HG03045 (cell line): ENCODE data around the gene MOV10L1.

Experiments used
- ATAC-seq: cut with Tn5 transposase; IDR thresholded peaks from one replicate; pipeline ENCODE4 v1.9.1; 2021; ENCODE audit warnings: mild to moderate bottlenecking, moderate library complexity; ENCODE audit not compliant: unreplicated experiment

MOV10L1 gene

GRCh38 chr22:50089682-50090411 lies at the start of gene MOV10L1:
Gene MOV10L1 (plus strand): TSS chr22:50090006. CDS start chr22:50090089, 83 bp downstream.
- ATAC-seq, result no peak

- no peak for ATAC-seq
Observed at GRCh38 chr22:50040717-50041116, 49.1 kb upstream of the MOV10L1 start.

GRCh38 chr22:50041361-50042065 lies 48.3 kb upstream of the MOV10L1 start:
- no peak for ATAC-seq

DNA sequence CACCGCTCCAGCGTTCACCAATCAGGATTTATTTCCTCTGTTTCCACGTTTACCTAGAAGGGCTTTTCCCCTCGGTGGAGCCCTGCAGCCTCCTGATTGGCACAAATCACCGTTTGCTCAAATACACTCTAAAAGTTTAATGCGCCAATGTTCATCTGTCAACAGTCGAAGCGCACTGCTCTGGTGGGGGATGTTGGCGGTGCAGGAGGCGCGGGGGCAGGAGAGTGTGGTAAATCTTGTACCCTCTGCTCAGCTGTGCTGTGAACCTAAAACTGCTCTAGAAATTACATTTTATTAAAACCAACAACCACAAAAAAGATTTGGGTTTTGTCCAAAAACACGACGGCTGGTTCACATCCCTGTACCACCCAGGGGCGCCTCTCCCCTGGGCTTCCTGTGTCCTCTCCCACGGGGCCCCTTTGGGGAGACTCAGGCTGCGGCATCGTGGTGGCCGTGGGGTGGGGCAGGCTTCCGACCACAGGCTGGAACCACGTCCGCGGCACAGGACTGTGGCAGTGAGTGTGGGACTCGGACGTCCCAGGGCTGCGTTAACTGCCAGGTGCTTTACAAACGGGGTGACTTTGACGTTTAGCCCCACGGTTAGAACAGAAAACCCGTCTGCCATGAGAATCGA lies 45.2 kb upstream of the MOV10L1 start:
- no peak for ATAC-seq

DNA sequence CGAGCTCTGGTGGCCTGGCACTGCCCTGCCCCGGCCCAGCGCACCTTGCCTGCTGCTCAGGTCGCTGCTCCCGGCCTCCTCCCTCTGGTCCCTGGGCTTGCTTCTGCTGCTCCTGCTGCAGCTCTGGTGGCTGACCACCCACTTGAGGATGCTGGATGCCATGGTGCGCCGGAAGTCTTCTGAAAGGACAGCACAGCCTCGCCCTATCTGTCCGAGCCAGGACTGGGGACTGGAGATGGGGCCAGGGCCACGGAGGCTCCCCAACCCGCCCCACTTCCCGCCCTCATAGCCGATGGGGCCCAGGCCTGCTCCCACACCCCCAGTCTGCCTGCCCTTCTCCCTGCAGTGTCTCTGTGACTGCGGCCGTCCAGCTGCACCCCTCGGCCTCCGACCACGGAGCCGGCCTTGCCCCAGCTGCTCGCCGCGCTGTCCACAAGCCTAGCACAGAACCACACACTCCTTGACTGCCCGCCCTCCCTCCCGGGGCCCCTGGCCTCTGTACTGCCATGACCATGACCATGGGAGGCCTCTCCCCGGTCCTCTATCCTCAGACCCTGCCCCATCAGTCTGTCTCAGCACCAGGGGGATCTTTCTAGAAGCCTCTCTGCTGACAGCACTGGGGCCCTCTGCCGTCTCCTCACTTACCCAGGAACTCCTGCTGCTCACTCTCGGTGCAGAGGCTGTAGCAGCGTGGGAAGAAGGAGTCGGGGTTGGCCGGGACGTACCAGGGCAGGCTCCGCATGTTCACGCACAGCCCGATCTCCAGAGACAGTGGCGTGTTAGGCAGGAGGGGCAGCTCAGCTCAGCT lies 44.4 kb upstream of the MOV10L1 start:
- no peak for ATAC-seq

- ATAC-seq, result no peak
Observed at GRCh38 chr22:50046019-50046415, 43.8 kb upstream of the MOV10L1 start.

- ATAC-seq, result no peak
Observed at GRCh38 chr22:50046481-50047245, 43.1 kb upstream of the MOV10L1 start.

DNA sequence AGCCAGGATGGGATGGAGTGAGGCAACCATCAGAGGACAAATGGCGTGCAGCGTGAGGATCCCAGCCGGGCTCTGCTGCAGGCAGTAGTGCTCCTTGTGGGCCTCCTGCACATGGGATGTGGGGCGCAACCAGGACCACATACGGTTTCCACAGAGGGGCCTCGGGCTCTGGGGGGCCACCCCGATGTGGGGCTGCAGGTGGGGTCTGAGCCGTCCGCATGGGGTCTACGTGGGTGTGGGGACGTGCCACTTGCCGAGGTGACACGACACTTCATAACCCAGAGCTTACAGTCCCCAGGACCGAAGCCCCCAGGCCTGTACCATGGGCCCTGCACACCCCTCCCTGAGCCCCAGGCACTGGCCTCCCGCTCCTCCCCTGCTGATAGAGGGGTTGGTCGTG lies 42.5 kb upstream of the MOV10L1 start:
- no peak for ATAC-seq

- no peak for ATAC-seq
Observed at GRCh38 chr22:50048061-50048765, 41.6 kb upstream of the MOV10L1 start.

DNA sequence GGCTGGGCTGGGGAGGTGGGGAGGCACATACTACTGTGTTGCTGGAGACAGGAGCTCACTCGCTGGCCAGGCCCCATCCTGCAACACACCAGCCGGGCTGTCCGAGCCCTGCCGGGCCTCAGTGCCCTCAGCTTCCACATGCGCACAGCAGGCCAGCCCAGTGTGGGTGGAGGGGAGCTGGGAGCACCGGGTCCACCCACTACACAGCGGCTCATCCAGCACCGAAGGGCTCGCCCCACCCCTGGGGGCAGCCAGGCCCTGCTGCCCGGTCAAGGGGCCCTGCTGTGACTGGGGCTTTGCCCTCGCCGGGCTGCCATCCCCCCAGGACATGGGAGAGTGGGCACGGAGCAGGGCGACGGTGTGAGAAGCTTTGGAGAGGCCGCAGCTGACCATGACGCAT lies 41.0 kb upstream of the MOV10L1 start:
- no peak for ATAC-seq

DNA sequence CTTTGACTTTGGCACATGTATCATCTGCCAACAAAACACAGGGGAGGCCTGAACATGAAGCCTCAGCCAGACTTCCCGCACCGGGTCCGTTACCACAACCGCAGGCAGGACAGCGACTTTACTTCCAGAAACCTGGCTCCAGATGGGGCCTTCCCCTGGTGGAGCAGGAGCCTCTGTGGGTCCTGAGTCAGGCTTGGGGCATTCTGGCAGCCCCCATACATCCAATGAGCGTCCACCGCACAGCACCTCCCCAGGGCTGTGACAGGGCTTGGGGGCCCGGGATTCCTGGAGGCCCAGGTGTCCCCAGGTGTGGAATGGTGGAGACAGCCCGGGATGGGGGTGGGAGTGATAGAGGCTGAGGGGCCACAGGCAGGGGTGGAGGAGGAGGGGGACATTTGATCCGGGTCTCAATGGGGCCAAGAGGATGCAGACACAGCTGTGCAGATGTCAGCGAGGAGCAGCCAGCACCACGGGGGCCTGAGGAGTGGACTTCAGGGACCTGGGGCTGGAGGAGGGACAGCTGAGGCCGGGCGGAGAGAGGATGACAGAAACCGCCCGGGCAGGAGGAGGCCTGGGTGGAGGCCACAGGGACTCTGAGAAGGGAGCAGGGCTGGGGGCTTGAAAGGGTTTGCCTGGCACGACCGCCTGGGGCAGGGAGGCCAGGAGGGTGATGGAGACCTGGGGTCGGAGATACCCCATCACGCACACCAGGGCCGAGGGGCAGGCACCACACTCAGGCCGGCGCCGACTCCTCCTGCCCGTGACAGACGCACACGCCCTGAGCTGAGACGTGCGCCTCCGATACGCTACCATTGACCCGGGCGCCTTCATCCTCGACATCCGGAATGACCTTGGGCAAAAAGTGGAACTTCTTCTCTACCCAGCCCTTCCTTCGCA lies 40.3 kb upstream of the MOV10L1 start:
- ATAC-seq, result no peak

DNA sequence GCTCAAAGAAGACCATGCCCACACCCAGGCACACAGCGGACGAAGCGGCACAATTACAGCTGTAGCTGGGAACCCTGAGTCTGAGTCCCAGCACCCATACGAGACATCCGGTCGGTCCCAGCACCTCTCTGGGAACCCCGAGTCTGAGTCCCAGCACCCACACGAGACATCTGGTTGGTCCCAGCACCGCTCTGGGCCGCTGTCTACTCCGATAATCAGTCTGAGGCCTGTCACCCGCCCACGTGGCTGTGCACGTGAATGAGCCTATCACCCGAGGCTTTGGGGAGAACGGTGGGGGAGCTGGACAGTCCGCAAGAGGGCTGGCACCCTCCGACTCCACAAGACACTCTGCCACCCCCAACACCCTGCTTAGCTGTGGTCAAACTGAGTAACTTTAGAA lies 37.9 kb upstream of the MOV10L1 start:
- ATAC-seq, result no peak

DNA sequence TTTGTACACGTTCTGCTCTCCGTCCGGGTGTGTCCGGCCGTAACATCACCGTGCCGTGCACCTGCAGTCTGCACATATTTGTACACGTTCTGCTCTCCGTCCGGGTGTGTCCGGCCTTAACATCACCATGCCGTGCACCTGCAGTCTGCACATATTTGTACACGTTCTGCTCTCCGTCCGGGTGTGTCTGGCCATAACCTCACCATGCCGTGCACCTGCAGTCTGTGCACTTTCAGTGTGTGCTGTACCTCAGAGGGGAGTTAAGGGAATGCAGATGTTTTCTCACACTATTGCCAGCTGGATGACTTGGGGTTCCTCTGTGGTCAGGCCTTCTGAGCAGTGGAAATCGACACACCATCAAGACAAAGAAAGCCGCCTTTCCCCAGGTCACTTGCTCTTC lies 35.9 kb upstream of the MOV10L1 start:
- ATAC-seq, result no peak

DNA sequence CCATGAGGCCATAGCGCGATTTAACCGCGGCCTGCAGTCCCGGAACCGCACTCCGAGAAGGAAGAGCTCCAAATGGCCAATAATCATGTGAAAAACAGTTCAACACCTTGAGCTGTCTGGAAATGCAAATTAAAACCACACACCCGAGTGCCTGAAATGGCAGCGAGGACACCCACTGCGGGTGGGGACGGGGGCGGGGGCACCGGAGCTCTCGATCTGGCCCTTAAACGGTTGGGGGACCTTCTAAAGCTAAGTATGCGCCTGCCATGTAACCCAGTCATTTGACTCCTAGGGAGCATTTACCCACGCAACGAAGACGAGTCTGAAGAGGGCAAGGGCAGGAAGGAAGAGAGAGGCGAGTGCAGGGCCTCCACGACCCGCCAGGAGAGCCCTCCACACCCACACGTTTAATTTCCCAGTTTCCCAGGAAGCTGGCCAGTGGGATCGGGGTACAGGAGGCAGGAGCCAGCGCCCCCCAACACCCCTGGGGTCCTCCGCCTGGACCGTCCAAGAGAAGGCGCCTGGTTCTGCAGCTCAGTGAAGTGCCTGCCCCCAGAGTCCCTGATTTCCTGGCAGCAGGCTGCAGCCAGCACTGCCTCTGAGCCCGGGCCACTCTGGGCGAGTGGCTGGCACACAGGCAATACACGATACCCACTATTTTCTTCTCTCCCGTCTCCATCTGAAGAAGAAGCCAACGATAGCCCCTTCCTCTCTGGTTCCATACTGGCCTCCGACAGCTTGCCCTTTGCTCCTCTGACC lies 33.4 kb upstream of the MOV10L1 start:
- ATAC-seq, result no peak

- no peak for ATAC-seq
Observed at GRCh38 chr22:50057278-50058060, 32.3 kb upstream of the MOV10L1 start.

- no peak for ATAC-seq
Observed at GRCh38 chr22:50058061-50058905, 31.5 kb upstream of the MOV10L1 start, which contains the start of gene TTLL8. Gene TTLL8 (minus strand): TSS chr22:50058298.
